ENCODE measurements around the gene TBATA.

DNA sequence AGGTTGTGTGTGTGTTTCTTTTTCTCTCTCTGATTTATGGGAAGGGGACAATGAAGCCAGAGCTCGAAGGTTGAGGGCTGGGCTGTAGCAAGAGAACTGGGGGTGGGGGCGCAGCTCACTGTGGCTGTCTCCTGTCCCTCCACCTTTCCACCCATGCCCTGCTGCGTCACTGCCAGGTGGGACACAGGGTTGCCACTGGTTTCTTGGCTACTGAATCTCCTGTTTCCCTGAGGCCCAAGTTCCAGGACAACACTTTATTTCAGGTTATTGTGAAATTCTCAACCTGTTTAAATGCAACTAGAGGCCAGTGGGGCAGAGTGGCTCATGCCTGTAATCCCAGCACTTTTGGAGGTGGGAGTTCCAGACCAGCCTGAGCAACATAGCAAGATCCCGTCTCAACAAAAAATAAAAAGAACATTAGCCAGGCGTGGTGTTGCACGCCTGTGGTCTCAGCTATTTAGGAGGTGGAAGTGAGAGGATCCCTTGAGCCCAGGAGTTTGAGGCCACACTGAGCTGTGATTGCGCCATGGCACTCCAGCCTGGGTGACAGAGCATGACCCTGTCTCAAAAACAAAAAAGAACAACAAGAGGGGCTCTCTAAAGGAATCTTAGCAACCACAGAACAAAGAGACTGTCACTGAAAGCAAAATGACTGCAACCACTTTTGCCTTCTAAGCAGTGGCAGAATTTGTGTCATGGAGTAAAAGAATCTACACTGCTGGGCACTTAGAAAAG, 22.6 kb downstream of the TBATA start:
- TF ChIP-seq, protein P1, sequence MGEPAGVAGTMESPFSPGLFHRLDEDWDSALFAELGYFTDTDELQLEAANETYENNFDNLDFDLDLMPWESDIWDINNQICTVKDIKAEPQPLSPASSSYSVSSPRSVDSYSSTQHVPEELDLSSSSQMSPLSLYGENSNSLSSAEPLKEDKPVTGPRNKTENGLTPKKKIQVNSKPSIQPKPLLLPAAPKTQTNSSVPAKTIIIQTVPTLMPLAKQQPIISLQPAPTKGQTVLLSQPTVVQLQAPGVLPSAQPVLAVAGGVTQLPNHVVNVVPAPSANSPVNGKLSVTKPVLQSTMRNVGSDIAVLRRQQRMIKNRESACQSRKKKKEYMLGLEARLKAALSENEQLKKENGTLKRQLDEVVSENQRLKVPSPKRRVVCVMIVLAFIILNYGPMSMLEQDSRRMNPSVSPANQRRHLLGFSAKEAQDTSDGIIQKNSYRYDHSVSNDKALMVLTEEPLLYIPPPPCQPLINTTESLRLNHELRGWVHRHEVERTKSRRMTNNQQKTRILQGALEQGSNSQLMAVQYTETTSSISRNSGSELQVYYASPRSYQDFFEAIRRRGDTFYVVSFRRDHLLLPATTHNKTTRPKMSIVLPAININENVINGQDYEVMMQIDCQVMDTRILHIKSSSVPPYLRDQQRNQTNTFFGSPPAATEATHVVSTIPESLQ (CRISPR knock-in tag; IDR thresholded peaks at IDR 0.05), result no peak
- TF ChIP-seq GABPB1 (CRISPR knock-in tag; IDR thresholded peaks at IDR 0.05) (no peak), IRF2 (CRISPR knock-in tag; IDR thresholded peaks at IDR 0.05; ENCODE audit: borderline replicate concordance, low read depth) (no peak), NR2C2 (CRISPR knock-in tag; IDR thresholded peaks at IDR 0.05) (no peak)
- TF ChIP-seq, protein P2, sequence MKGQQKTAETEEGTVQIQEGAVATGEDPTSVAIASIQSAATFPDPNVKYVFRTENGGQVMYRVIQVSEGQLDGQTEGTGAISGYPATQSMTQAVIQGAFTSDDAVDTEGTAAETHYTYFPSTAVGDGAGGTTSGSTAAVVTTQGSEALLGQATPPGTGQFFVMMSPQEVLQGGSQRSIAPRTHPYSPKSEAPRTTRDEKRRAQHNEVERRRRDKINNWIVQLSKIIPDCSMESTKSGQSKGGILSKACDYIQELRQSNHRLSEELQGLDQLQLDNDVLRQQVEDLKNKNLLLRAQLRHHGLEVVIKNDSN (CRISPR knock-in tag; IDR thresholded peaks at IDR 0.05), result no peak
